Bronchial epithelial cell (primary cell): ENCODE measurements around the gene CRK. TPM values are rescaled to one million over a fixed set of nuclear protein-coding genes. Genes with fewer than 3 reads are reported as not detected.
"Not testable (repeated sequence)": the region's sequence is repeated elsewhere in the genome, so short reads cannot be mapped to it uniquely, and the experiment has no call there.

ENCODE experiments used
- DNase-seq: peaks from one replicate; pipeline ENCODE4 v3.0.0-alpha.2; 2010; ENCODE audit warnings: low read depth
- FAIRE-seq: peaks from 2 replicates; lab custom pipeline; 2011; peaks lifted over from hg19 to GRCh38; lab: Jason Lieb, UNC
- H3K27me3 ChIP-seq: 2 replicates; pipeline ENCODE4 v1.5.1; 2011; ENCODE audit warnings: low read length; ENCODE audit not compliant: control insufficient read depth, insufficient read depth
- H3K36me3 ChIP-seq: 2 replicates; pipeline ENCODE4 v1.5.1; 2011; ENCODE audit warnings: low read length; ENCODE audit not compliant: control insufficient read depth, insufficient read depth
- H3K4me3 ChIP-seq: 2 replicates; pipeline ENCODE4 v1.5.1; 2011; ENCODE audit warnings: mild to moderate bottlenecking, low read depth, low read length, control low read depth
- total RNA-seq: library from RNA; depleted of rRNA; stranded (reverse); fragments of >200 nt; gene quantifications from 2 replicates; pipeline ENCODE4 v1.2.1, GENCODE V29; 2014
- TF ChIP-seq, protein P1 (sequence below): IDR thresholded peaks from 2 replicates; pipeline ENCODE4 v1.5.1; 2011; ENCODE audit warnings: mild to moderate bottlenecking, moderate library complexity, low read length, control low read depth, inconsistent platforms; ENCODE audit not compliant: insufficient read depth, severe bottlenecking

CRK gene
- total RNA-seq, 1 donor from 2014 or later: 152 TPM

DNA sequence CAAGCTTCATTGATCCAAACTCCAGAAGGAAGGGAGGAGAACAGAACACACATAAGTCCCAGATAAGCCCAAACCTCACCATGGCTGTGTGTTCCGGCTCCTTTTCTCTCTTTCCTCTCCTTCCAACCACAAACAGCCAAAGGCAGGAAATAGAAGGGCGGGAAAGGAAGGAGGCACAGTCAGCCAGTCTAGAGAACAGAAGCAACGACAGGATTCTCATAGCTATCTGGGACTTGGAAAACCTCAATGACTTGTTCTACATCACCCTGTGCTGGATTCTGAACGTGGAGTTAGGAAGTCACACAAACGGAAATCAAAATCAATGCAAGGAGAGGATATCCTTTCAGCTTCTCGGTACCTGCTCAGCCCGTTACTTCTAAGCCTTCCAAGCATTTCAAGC lies 9.0 kb downstream of the CRK start:
- FAIRE-seq: no peak
- TF ChIP-seq, protein P1, sequence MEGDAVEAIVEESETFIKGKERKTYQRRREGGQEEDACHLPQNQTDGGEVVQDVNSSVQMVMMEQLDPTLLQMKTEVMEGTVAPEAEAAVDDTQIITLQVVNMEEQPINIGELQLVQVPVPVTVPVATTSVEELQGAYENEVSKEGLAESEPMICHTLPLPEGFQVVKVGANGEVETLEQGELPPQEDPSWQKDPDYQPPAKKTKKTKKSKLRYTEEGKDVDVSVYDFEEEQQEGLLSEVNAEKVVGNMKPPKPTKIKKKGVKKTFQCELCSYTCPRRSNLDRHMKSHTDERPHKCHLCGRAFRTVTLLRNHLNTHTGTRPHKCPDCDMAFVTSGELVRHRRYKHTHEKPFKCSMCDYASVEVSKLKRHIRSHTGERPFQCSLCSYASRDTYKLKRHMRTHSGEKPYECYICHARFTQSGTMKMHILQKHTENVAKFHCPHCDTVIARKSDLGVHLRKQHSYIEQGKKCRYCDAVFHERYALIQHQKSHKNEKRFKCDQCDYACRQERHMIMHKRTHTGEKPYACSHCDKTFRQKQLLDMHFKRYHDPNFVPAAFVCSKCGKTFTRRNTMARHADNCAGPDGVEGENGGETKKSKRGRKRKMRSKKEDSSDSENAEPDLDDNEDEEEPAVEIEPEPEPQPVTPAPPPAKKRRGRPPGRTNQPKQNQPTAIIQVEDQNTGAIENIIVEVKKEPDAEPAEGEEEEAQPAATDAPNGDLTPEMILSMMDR: no peak
- Histone ChIP-seq H3K36me3 (no peaks in the 10 kb centered on the region), H3K4me3 (no peak overlapping the region), H3K27me3 (no peaks in the 10 kb centered on the region)
- DNase-seq: no peak

DNA sequence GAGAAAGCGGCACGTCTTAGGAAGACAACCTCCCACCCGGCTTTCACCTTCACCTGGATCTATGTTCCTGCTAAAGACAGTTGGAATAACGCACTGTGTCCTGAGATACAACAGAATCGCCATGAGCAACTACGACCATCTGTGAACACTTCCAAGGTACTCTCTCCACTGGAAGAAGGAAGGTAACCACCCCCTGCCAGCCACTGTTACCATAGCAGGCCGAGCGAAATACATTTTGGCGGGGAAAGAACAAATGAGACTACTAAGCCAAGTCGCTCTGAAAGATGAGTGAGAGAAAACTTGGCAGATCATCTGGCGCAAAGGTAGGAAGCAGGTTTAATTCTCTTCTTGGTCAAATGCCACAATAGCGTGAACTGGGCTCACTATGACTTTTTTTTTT lies 9.8 kb downstream of the CRK start:
- DNase-seq (no peak), FAIRE-seq (no peak)
- TF ChIP-seq, protein P1: no peak

DNA sequence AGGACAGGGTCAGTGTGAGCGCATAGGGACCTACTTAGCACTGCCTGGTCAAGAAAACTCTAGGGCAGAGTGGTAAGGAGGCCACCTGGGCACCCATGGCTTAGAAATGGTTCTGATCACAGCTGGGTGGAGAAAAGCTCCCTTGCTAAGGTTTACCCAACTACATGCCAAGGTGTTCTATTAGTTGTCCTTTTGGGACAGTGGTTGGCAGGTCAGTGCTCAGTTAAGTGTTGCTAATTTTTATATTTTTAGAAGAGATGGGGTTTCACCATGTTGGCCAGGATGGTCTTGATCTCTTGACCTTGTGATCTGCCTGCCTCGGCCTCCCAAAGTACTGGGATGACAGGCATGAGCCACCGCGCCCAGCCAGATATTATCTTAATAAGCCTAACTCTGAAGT lies 10.3 kb downstream of the CRK start:
- FAIRE-seq, H3K4me3 ChIP-seq, H3K27me3 ChIP-seq, DNase-seq, H3K36me3 ChIP-seq: not testable (repeated sequence)

More for the DNA sequence above, 9.8 kb downstream of the CRK start:
- H3K27me3 ChIP-seq: no peaks in the 10 kb centered on the region
- H3K36me3 ChIP-seq: no peaks in the 10 kb centered on the region
- no peak overlapping the region for H3K4me3 ChIP-seq

DNA sequence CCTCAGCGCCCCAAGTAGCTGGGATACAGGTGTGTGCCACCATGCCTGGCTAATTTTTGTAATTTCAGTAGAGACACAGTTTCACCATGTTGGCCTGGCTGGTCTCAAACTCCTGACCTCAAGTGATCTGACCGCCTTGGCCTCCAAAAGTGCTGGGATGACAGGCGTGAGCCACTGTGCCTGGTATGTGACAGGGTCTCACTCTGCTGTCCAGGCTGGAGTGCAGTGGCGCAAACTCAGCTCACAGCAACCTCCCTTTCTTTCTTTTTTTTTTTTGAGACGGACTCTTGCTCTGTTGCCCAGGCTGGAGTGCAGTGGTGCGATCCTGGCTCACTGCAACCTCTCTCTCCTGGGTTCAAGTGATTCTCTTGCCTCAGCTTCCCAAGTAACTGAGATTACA lies 13.3 kb downstream of the CRK start:
- not testable (repeated sequence) for H3K36me3 ChIP-seq, FAIRE-seq

DNA sequence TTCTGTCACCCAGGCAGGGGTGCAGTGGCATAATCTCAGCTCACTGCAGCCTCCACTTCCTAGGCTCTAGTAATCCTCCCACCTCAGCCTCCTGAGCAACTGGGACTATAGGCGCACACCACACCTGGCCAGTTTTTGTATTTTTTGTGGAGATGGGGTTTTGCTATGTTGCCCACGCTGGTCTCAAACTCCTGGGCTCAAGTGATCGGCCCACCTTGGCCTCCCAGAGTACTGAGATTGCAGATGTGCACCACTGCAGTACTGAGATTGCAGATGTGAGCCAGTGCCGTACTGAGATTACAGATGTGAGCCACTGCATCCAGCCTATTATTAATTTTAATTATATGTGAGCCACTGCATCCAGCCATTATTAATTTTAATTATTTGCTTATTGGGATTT lies 13.8 kb downstream of the CRK start:
- H3K27me3 ChIP-seq: no peaks in the 10 kb centered on the region
- TF ChIP-seq, protein P1: no peak
- no peak for FAIRE-seq
- no peak overlapping the region for H3K4me3 ChIP-seq
- DNase-seq: no peak
- peaks cover 1% of the 10 kb centered on the region for H3K36me3 ChIP-seq

More for the DNA sequence above, 13.3 kb downstream of the CRK start:
- DNase-seq, H3K27me3 ChIP-seq, H3K4me3 ChIP-seq: not testable (repeated sequence)

DNA sequence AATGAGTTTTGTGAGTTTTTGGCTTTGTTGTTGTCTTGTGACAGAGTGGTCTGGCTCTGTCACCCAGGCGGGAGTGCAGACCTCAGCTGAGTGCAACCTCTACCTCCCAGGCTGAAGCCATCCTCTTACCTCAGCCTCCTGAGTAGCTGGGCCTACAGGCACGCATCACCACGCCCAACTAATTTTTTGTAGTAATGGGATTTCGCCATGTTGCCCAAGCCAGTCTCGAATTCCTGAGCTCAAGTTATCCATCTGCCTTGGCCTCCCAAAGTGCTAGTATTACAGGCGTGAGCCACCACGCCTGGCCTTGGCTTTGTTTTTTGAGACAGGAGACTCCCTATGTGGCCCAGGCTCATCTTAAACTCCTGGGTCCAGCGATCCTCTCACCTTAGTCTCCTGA lies 15.1 kb downstream of the CRK start:
- peaks cover 3% of the 10 kb centered on the region for H3K36me3 ChIP-seq
- FAIRE-seq: no peak
- H3K27me3 ChIP-seq: no peaks in the 10 kb centered on the region
- no peak overlapping the region for H3K4me3 ChIP-seq
- no peak for DNase-seq
- TF ChIP-seq, protein P1: no peak

DNA sequence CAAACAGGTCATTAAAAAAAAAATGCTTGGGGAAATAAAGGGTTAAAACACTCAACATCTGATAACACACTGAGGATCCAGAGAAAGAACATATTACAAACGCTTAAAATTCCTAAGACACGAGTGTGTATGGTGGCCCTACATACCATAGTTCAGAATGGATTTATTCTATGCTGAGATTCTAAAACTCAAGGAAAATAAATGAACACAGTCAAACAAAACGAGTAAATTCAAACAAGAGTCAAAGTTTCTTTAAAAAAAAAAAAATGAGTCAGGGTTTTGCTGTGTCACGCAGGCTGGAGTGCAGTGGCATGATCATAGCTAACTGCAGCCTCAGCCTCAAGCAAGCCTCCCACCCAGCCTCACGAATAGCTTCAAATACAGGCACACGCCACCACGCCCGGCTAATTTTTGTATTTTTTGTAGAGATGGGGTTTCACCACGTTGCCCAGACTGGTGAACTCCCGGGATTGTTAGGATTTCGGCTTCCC lies 17.4 kb downstream of the CRK start:
- Histone ChIP-seq H3K36me3 (peaks cover 9% of the 10 kb centered on the region), H3K27me3 (no peaks in the 10 kb centered on the region), H3K4me3 (no peak overlapping the region)
- DNase-seq (peak; percentile 21), FAIRE-seq (no peak)
- TF ChIP-seq, protein P1: no peak
